Activated CD8-positive, alpha-beta memory T cell treated with anti-CD3 and anti-CD28 coated beads, Interleukin-2, amount 50 U/mL, for 4 hours (primary cell): ENCODE data around the gene GTF2IRD1.
"Not testable (repeated sequence)": the region's sequence is repeated elsewhere in the genome, so short reads cannot be mapped to it uniquely, and the experiment has no call there.

Experiments
- DNase-seq: peaks from one replicate; pipeline ENCODE4 v3.0.0-alpha.2; 2020

GTF2IRD1 gene, protein sequence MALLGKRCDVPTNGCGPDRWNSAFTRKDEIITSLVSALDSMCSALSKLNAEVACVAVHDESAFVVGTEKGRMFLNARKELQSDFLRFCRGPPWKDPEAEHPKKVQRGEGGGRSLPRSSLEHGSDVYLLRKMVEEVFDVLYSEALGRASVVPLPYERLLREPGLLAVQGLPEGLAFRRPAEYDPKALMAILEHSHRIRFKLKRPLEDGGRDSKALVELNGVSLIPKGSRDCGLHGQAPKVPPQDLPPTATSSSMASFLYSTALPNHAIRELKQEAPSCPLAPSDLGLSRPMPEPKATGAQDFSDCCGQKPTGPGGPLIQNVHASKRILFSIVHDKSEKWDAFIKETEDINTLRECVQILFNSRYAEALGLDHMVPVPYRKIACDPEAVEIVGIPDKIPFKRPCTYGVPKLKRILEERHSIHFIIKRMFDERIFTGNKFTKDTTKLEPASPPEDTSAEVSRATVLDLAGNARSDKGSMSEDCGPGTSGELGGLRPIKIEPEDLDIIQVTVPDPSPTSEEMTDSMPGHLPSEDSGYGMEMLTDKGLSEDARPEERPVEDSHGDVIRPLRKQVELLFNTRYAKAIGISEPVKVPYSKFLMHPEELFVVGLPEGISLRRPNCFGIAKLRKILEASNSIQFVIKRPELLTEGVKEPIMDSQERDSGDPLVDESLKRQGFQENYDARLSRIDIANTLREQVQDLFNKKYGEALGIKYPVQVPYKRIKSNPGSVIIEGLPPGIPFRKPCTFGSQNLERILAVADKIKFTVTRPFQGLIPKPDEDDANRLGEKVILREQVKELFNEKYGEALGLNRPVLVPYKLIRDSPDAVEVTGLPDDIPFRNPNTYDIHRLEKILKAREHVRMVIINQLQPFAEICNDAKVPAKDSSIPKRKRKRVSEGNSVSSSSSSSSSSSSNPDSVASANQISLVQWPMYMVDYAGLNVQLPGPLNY

DNA sequence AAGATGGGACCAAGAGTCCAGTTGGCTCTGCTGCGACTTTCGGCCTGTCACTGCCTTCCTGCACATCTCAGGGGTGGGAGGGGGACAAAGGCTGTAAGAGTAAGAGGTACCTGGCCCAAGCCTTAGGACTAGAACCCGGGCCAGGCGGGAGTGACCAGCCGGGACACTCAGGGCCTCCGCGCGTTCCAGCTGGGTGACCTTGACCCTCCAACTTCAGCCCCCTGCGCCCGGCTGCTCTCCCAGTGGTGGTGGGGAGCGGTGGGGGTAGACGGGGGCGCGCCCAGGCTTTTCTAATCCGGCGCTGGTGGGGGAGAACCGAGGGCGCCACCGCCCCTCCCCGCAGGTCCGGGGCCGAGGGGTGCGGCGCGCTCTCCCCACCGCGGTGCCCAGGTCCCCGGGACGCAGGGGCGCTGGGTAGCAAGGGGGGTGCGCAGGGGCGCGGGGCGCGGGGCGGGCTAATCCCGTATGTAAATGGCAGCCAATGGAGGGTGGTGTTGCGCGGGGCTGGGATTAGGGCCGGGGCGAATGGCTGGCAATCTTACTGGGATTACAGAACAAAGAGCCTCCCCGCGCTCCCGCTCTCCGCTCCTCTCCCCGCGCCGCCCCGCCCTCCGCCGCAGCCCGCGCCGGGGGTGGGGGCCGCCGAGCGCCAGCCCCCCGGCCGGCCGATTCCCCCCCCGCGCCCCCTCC is at the start of gene GTF2IRD1:
GTF2IRD1 (plus strand) TSS at position 585 of the 690 bp plus-strand sequence. CDS start 54,175 bp downstream, outside the sequence.
- DNase-seq: peak; percentile 34

GRCh38 chr7:74404388-74404700 is 49.4 kb upstream of the GTF2IRD1 start:
- DNase-seq: no peak

DNA sequence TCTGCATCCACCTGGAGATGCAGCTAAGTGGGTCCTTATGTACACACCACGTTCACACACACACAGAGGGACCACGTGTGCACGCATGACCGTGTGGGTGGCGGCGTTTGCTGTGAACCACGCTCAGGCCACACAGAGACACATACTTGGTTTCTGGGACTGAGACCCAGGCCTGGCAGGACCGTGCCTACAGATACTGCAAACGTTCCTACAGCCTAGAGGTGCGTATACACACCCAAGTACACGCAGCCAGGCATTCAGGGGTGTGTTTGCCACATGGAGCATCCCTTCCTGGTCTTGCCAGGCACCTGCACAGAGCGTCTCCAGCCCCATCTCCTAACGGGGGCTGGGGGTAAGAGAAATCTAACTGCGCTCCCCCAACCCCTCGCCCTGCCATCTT is 49.0 kb upstream of the GTF2IRD1 start:
- no peak for DNase-seq

DNA sequence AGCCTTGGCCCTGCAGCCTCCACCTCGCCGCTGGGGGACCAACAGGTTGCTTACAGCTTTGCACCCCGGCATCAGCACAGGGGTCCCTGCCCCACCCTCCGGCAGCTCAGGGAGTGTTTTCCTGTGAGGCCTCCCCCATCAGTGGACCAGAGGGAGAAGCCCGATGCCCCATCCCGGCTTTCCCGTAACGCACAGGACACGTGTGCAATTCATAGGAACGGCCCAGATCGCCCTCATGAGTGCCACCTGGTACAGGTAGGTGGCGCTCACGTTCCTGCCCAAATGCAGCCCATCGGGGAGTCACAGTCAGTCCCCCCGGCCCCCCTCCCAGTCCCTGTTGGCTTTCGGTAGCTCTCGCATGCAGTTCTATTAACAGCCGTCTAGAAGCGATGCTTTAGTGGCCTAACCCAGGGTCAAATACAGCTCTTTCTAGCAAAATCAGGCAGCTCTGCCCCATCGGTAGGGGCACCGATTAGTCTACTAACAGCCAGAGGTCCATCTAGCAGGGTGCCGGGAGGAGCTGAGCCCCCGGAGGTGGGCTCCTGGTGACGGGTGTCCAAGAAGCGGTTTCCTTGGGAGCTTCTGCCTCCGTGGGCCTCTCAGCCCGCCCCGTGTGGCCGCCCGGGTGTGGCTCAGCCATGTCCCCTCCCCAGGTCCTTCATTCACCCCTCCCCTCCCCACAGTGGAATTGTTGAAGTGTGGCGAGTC is 48.4 kb upstream of the GTF2IRD1 start:
- DNase-seq: no peak

GRCh38 chr7:74405899-74406512 is 47.7 kb upstream of the GTF2IRD1 start:
- DNase-seq: no peak

- no peak for DNase-seq
These were observed 45.7 kb upstream of the GTF2IRD1 start for GRCh38 chr7:74407958-74408357.

DNA sequence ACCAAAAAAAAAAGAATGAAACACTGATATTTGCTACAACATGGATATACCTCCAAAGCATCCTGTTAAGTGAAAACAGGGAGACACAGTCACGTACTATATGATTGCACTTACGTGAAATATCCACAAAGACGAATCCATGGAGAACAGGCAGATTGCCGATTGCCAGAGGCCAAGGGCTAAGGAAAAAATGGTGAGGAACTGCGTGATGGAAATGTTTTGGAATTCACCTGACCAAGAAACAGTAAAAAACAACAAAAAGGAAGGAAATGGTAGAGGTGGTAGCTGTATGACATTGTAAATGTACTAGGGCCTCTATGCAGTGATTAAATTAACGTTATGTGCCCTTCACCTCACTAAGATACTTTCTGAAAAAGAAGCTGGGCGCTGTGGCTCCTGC is 44.1 kb upstream of the GTF2IRD1 start:
- no peak for DNase-seq

DNA sequence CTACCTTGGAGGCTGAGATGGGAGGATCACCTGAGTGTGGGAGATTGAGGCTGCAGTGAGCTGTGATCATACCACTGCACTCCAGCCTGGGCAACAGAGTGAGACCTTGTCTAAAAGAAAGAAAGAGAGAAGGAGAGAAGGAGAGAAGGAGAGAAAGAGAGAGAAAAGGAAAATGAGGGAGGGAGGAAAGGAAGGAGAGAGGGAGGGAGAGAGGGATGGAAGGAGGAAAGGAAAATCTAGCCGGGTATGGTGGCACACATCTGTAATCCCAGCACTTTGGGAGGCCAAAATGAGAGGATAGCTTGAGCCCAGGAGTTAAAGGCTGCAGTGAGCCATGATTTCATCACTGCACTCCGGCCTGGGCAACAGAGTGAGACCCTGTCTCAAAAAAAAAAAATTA is 42.9 kb upstream of the GTF2IRD1 start:
- DNase-seq: no peak

GRCh38 chr7:74411571-74411970 is 42.1 kb upstream of the GTF2IRD1 start:
- not testable (repeated sequence) for DNase-seq

DNA sequence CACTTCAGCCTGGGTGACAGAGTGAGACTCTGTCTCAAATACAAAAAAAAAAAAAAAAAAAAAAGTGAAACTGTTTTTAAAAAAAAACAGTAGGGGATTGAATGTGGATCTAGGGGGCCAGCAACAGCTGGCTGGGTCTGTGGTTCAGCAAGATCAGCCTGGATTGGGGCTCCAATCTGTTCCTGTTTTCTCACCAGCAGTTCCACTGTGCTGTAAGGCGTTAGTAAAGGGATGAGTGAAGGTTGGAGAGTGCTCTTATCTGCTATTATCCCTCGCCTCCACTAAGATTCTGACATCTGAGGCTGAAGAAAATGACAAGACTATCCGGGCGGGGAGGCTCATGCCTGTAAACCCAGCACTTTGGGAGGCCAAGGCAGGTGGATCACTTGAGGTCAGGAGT is 41.6 kb upstream of the GTF2IRD1 start:
- DNase-seq: no peak

GRCh38 chr7:74412603-74413002 is 41.1 kb upstream of the GTF2IRD1 start:
- DNase-seq: no peak

GRCh38 chr7:74414595-74415333 is 38.9 kb upstream of the GTF2IRD1 start:
- DNase-seq: not testable (repeated sequence)

- peak; percentile 55 for DNase-seq
These were observed 36.2 kb upstream of the GTF2IRD1 start for GRCh38 chr7:74417419-74417971.

- no peak for DNase-seq
These were observed 35.6 kb upstream of the GTF2IRD1 start for GRCh38 chr7:74418076-74418475.

GRCh38 chr7:74418538-74418937 is 35.2 kb upstream of the GTF2IRD1 start:
- DNase-seq: no peak

DNA sequence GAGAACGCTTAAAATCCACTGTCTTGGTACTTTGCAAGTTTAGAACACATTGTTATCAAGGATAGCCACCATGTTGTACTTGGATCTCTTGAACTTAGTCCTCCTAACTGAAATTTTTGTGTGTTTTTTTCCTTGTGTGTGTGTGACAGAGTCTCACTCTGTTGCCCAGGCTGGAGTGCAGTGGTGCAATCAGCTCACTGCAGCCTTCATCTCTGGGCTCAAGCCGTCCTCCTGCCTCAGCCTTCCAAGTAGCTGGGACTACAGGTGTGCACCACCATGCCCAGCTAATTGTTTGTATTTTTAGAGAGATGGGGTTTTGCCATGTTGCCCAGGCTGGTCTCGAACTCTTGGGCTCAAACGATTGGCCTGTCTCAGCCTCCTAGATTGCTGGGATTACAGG is 34.5 kb upstream of the GTF2IRD1 start:
- DNase-seq: not testable (repeated sequence)

GRCh38 chr7:74420006-74420405 is 33.7 kb upstream of the GTF2IRD1 start:
- DNase-seq: no peak

DNA sequence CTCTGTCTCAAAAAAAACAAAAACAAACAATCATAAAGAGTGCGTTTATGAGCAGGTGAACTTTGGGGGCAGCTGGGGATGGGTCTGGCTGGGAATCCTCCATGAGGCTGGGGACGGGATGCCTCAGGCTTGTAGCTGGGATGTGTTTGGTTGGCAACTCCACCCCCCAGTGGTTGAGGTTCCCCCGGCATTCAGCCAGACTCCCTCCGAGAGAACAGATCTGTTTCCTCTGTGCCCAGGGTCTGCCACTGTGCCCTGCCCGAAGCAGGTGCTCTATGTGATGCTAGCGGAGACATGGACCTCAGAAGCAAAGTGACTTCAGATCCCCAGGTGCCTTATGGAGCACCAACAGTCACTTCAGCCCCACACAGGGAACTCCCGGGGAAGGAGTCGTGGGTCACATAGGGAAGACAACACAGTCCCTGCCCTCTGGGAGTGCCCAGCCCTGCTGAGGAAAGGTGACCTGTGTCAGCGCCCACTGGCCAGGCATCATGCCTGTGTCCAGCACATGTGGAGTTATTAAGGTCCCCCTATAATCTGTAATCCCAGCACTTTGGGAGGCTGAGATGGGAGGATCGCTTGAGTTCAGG is 29.3 kb upstream of the GTF2IRD1 start:
- DNase-seq: no peak

- no peak for DNase-seq
These were observed 25.7 kb upstream of the GTF2IRD1 start for GRCh38 chr7:74428023-74428422.

GRCh38 chr7:74429153-74429747 is 24.5 kb upstream of the GTF2IRD1 start:
- no peak for DNase-seq
